Activated CD4-positive, alpha-beta T cell treated with anti-CD3 and anti-CD28 coated beads, Interleukin-2, amount 10 ng/mL, durations not matched to agents 24 days and 14 days (primary cell): ENCODE results near the gene CAPS2. TPM values are rescaled to one million over a fixed set of nuclear protein-coding genes. Genes with fewer than 3 reads are reported as not detected.

Experiments
- DNase-seq: peaks from one replicate; pipeline ENCODE4 v3.0.0; 2022
- H3K27ac Mint-ChIP-seq: one replicate; pipeline ENCODE4 v1.8.0; 2022; ENCODE audit warnings: mild to moderate bottlenecking, mixed read lengths
- H3K27me3 Mint-ChIP-seq: one replicate; pipeline ENCODE4 v1.8.0; 2022; ENCODE audit warnings: mixed read lengths
- H3K36me3 Mint-ChIP-seq: one replicate; pipeline ENCODE4 v1.8.0; 2022; ENCODE audit warnings: low read depth, mild to moderate bottlenecking, mixed read lengths
- H3K4me1 Mint-ChIP-seq: one replicate; pipeline ENCODE4 v1.8.0; 2021; ENCODE audit warnings: mixed read lengths
- H3K4me3 Mint-ChIP-seq: one replicate; pipeline ENCODE4 v1.8.0; 2022; ENCODE audit warnings: mild to moderate bottlenecking, moderate library complexity, mixed read lengths
- H3K9me3 Mint-ChIP-seq: one replicate; pipeline ENCODE4 v1.8.0; 2021; ENCODE audit warnings: mixed read lengths
- intact Hi-C: fragments of 100-400 bp; cut with micrococcal nuclease; formaldehyde crosslinking; loops from one replicate; pipeline ENCODE4 v1.15.1; 2023
- total RNA-seq: library from RNA; stranded (reverse); gene quantifications from 2 replicates; pipeline ENCODE4 v1.2.3, GENCODE V29; 2022

The CAPS2 gene
- total RNA-seq, 1 donor from 2014 or later, result 1.5 TPM

- no peaks in the 10 kb centered on the region for H3K4me1 Mint-ChIP-seq
- H3K36me3 Mint-ChIP-seq, result no peaks in the 10 kb centered on the region
- DNase-seq, result no peak
- intact Hi-C loops, result loop anchor here (5.0 kb wide), 1 partner anchor 597 kb away; no protein-coding TSS in a partner anchor
- H3K27me3 Mint-ChIP-seq, result no peaks in the 10 kb centered on the region
- H3K27ac Mint-ChIP-seq, result no peak overlapping the region
- no peak overlapping the region for H3K4me3 Mint-ChIP-seq
- no peaks in the 10 kb centered on the region for H3K9me3 Mint-ChIP-seq
These were observed 40.4 kb downstream of the CAPS2 start for GRCh38 chr12:75289753-75290152.

GRCh38 chr12:75288860-75289259 lies 41.3 kb downstream of the CAPS2 start:
- no peaks in the 10 kb centered on the region for H3K27me3 Mint-ChIP-seq
- DNase-seq, result no peak
- no peaks in the 10 kb centered on the region for H3K36me3 Mint-ChIP-seq
- no peaks in the 10 kb centered on the region for H3K4me1 Mint-ChIP-seq
- H3K9me3 Mint-ChIP-seq, result no peaks in the 10 kb centered on the region
- no peak overlapping the region for H3K4me3 Mint-ChIP-seq
- H3K27ac Mint-ChIP-seq, result no peak overlapping the region
- intact Hi-C loops, result loop anchor here (5.0 kb wide), 1 partner anchor 597 kb away; no protein-coding TSS in a partner anchor

GRCh38 chr12:75275702-75276101 lies 54.4 kb downstream of the CAPS2 start:
- Mint-ChIP-seq H3K9me3 (no peaks in the 10 kb centered on the region), H3K4me3 (no peak overlapping the region), H3K4me1 (no peaks in the 10 kb centered on the region), H3K27ac (no peak overlapping the region), H3K36me3 (no peaks in the 10 kb centered on the region), H3K27me3 (peaks cover 1% of the 10 kb centered on the region)
- DNase-seq, result no peak
- intact Hi-C loops, result no loop called here

GRCh38 chr12:75271576-75271975 lies 58.5 kb downstream of the CAPS2 start:
- Mint-ChIP-seq H3K9me3 (no peaks in the 10 kb centered on the region), H3K27me3 (peaks cover 1% of the 10 kb centered on the region), H3K27ac (no peak overlapping the region), H3K4me1 (no peaks in the 10 kb centered on the region), H3K4me3 (no peak overlapping the region), H3K36me3 (no peaks in the 10 kb centered on the region)
- no peak for DNase-seq
- intact Hi-C loops, result no loop called here

- no peaks in the 10 kb centered on the region for H3K27me3 Mint-ChIP-seq
- H3K9me3 Mint-ChIP-seq, result no peaks in the 10 kb centered on the region
- H3K4me1 Mint-ChIP-seq, result no peaks in the 10 kb centered on the region
- intact Hi-C loops, result no loop called here
- H3K36me3 Mint-ChIP-seq, result no peaks in the 10 kb centered on the region
- no peak overlapping the region for H3K4me3 Mint-ChIP-seq
- no peak for DNase-seq
- H3K27ac Mint-ChIP-seq, result no peak overlapping the region
These were observed 60.0 kb downstream of the CAPS2 start for GRCh38 chr12:75270157-75270556.

GRCh38 chr12:75269209-75269608 lies 60.9 kb downstream of the CAPS2 start:
- H3K36me3 Mint-ChIP-seq, result no peaks in the 10 kb centered on the region
- no peaks in the 10 kb centered on the region for H3K4me1 Mint-ChIP-seq
- no peak overlapping the region for H3K4me3 Mint-ChIP-seq
- no peaks in the 10 kb centered on the region for H3K27me3 Mint-ChIP-seq
- no peaks in the 10 kb centered on the region for H3K9me3 Mint-ChIP-seq
- intact Hi-C loops, result no loop called here
- DNase-seq, result no peak
- no peak overlapping the region for H3K27ac Mint-ChIP-seq

GRCh38 chr12:75260316-75260715 lies 69.8 kb downstream of the CAPS2 start:
- no peak for DNase-seq

GRCh38 chr12:75259143-75259542 lies 71.0 kb downstream of the CAPS2 start:
- Mint-ChIP-seq H3K27me3 (no peaks in the 10 kb centered on the region), H3K27ac (no peak overlapping the region), H3K9me3 (no peaks in the 10 kb centered on the region), H3K36me3 (no peaks in the 10 kb centered on the region), H3K4me1 (peaks cover 4% of the 10 kb centered on the region), H3K4me3 (no peak overlapping the region)
- DNase-seq, result no peak
- intact Hi-C loops, result no loop called here

More at GRCh38 chr12:75260316-75260715, 69.8 kb downstream of the CAPS2 start:
- no peaks in the 10 kb centered on the region for H3K9me3 Mint-ChIP-seq
- no peak overlapping the region for H3K4me3 Mint-ChIP-seq
- H3K36me3 Mint-ChIP-seq, result no peaks in the 10 kb centered on the region
- no peak overlapping the region for H3K27ac Mint-ChIP-seq
- intact Hi-C loops, result no loop called here
- peaks cover 4% of the 10 kb centered on the region for H3K4me1 Mint-ChIP-seq
- H3K27me3 Mint-ChIP-seq, result no peaks in the 10 kb centered on the region

GRCh38 chr12:75257510-75257909 lies 72.6 kb downstream of the CAPS2 start:
- H3K4me3 Mint-ChIP-seq, result no peak overlapping the region
- no peaks in the 10 kb centered on the region for H3K36me3 Mint-ChIP-seq
- peaks cover 4% of the 10 kb centered on the region for H3K4me1 Mint-ChIP-seq
- no peak overlapping the region for H3K27ac Mint-ChIP-seq
- no peaks in the 10 kb centered on the region for H3K27me3 Mint-ChIP-seq
- intact Hi-C loops, result no loop called here
- peak; percentile 57 for DNase-seq
- H3K9me3 Mint-ChIP-seq, result peaks cover 4% of the 10 kb centered on the region

- intact Hi-C loops, result no loop called here
- no peaks in the 10 kb centered on the region for H3K4me1 Mint-ChIP-seq
- DNase-seq, result no peak
- H3K36me3 Mint-ChIP-seq, result no peaks in the 10 kb centered on the region
- H3K27ac Mint-ChIP-seq, result no peak overlapping the region
- no peaks in the 10 kb centered on the region for H3K27me3 Mint-ChIP-seq
- no peaks in the 10 kb centered on the region for H3K9me3 Mint-ChIP-seq
- no peak overlapping the region for H3K4me3 Mint-ChIP-seq
These were observed 85.0 kb downstream of the CAPS2 start for GRCh38 chr12:75245108-75245507.

- H3K36me3 Mint-ChIP-seq, result no peaks in the 10 kb centered on the region
- intact Hi-C loops, result no loop called here
- H3K4me1 Mint-ChIP-seq, result no peaks in the 10 kb centered on the region
- H3K27me3 Mint-ChIP-seq, result no peaks in the 10 kb centered on the region
- DNase-seq, result no peak
- H3K9me3 Mint-ChIP-seq, result no peaks in the 10 kb centered on the region
- H3K27ac Mint-ChIP-seq, result no peak overlapping the region
- no peak overlapping the region for H3K4me3 Mint-ChIP-seq
These were observed 90.1 kb downstream of the CAPS2 start for GRCh38 chr12:75239987-75240386.

GRCh38 chr12:75236206-75236605 lies 93.9 kb downstream of the CAPS2 start:
- no peaks in the 10 kb centered on the region for H3K27me3 Mint-ChIP-seq

GRCh38 chr12:75227132-75227531 lies 103.0 kb downstream of the CAPS2 start:
- no peaks in the 10 kb centered on the region for H3K27me3 Mint-ChIP-seq
- H3K4me1 Mint-ChIP-seq, result no peaks in the 10 kb centered on the region
- intact Hi-C loops, result no loop called here
- no peaks in the 10 kb centered on the region for H3K36me3 Mint-ChIP-seq
- no peak overlapping the region for H3K4me3 Mint-ChIP-seq
- DNase-seq, result no peak
- no peak overlapping the region for H3K27ac Mint-ChIP-seq
- peaks cover under 1% of the 10 kb centered on the region for H3K9me3 Mint-ChIP-seq

More at GRCh38 chr12:75236206-75236605, 93.9 kb downstream of the CAPS2 start:
- Mint-ChIP-seq H3K27ac (no peak overlapping the region), H3K4me3 (no peak overlapping the region), H3K9me3 (no peaks in the 10 kb centered on the region), H3K36me3 (no peaks in the 10 kb centered on the region), H3K4me1 (no peaks in the 10 kb centered on the region)
- no peak for DNase-seq
- intact Hi-C loops, result no loop called here
